SU-DHL-6 (cell line): ENCODE data around the gene TXNRD1.

Source experiments
- CTCF ChIP-seq: fragments of 200-600 bp; sonication (generic); IDR thresholded peaks from one replicate; pipeline ENCODE4 v1.5.1; 2017; ENCODE audit warnings: antibody characterized with exemption, mild to moderate bottlenecking, low read length, moderate library complexity; ENCODE audit not compliant: insufficient read depth, poor library complexity, severe bottlenecking
- EZH2phosphoT487 ChIP-seq: fragments of 200-600 bp; sonication (generic), shearing (Covaris generic); conservative IDR thresholded peaks from 2 replicates; pipeline ENCODE4 v1.6.1; 2018; ENCODE audit warnings: mild to moderate bottlenecking, antibody characterized with exemption, low read length, moderate library complexity, mixed read lengths

GRCh38 chr12:104306943-104307654 lies 91.5 kb downstream of the TXNRD1 start:
- TF ChIP-seq CTCF (no peak), EZH2phosphoT487 (no peak)
